ENCODE measurements around the gene SAP30BP. TPM values are rescaled to one million over a fixed set of nuclear protein-coding genes. Genes with fewer than 3 reads are reported as not detected.

Gene SAP30BP
- total RNA-seq, 1 donor from 2014 or later = 106 TPM

DNA sequence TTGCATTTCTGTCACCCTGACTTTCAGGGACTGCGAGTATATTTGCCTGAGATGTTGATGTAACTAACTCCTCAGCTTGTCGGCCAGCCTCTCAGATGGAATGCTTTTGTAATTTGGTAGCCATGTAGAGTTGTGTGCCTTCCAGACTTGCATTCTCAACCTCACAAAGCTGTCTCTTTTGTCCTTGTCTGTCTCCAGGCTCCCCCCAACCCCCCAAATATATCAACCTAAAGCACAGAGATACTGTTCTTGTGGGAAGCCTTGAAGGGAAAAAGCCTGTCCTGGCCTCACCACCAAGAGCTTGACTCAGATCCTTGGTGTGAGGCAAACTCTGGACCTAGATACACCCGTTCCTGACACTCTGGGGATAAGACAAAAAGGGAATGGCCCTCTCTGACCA, 18.4 kb downstream of the SAP30BP start:
- no peak for DNase-seq (ENCODE audit: low spot score)

DNA sequence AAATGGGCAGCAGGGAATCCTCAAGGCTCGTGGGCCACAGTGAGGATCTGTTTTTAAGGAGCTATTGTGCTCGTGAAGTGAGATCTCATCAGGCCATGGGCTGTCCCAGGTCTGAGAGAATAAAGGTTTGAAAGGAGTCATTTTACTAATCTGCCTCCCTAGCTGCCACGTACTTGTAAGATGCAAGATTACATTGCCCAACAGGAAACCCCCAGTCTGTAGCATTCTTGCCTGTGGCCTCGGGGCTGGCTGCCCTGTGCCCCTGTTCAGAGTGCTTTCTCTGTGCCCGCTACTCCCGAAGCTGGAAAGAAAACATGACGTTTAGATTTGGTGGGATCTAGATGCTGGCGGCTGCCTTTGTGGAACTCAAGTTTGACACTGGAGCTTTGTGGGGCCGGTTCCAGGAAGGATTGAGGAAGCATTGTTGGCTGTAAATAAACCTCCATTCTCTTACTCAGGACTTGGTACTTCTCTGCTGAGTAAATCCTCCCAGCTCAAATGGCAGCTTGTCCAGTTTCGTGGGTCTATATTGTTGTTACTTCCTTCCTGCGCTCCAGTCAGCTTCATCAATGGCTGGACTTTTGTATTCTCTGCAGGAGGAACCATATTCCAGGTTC, 21.2 kb downstream of the SAP30BP start:
- DNase-seq (ENCODE audit: low spot score) = no peak

DNA sequence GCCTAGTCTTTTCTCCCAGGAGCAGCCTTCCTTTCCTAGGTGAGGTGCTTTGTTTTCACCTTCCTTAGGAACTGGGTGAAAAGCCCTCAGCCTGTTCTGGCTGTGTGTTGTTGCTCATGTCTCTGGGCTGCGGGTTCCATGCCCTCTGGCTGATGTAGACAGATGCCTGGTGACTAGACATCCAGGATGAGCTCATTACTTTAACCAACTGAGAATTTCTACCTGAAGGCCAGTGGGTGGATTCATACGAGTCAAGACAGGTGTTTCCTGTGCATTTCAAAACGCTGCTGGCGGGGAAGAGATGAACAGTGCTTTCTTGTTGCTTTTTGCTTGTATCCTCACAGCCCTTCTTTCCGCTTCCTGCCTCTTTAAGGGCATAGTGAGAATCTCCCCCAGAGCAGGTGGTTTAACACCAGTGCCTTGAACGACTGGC, 22.3 kb downstream of the SAP30BP start:
- DNase-seq (ENCODE audit: low spot score) = no peak

DNA sequence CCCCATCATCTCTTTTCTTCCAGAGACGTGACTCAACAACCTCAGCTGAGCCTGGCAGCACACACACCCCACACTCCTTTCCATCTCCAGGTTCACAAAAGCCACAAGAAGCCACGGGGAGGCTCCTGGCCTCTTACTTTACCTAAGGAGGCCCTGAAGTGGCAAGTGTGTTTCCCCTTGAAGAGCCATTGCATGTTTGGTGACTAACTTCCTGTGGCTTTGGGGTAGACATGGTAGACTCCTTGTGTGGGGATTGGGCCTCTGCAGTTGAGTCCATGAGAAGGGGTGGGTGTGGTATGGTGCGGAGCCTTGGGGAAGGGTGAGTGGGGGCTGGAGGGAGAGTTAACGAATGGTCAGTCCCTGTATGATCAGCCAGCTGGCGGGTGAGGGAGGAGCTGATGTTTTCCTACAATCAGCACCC, 24.2 kb downstream of the SAP30BP start:
- no peak for DNase-seq (ENCODE audit: low spot score)

DNA sequence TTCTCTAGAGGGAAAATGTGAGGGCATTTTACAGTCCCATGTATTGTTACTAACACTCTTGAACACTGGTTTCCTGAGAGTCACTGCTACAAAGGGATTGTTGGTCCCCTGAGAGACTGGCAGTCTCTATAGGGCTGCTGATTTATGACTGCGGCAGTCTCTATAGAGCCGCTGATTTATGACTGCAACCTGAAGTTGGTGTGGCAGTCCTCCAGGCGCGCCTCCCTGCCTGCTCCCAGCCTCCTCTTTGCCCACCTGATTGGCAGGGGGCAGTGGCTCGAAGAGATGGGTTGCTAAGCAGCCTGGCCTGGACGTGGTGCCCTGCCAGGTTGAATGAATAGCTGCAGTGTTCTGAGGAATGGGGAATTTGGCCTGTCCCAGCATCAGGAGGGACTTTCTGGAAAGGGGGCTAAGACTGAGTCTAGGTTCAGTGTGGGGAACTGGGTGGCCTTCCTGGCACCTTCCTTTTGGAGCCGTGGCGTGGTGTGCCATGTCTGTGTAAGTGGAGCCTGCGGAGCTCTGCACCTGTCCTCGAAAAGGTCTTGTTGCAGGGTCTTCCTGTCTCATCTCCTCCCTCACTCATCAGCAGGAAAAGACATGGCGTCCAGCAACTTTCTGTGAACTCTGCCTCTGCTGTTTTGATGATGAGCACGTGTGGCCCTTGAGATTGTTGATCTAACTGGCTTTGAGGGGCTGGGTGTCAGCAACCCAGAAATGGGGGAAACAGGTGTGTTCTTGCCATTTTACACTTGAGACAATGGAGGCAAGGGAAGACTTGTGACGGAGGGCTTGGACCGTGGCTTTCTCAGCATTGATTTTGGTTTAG, 24.9 kb downstream of the SAP30BP start:
- DNase-seq (ENCODE audit: low spot score) = no peak

DNA sequence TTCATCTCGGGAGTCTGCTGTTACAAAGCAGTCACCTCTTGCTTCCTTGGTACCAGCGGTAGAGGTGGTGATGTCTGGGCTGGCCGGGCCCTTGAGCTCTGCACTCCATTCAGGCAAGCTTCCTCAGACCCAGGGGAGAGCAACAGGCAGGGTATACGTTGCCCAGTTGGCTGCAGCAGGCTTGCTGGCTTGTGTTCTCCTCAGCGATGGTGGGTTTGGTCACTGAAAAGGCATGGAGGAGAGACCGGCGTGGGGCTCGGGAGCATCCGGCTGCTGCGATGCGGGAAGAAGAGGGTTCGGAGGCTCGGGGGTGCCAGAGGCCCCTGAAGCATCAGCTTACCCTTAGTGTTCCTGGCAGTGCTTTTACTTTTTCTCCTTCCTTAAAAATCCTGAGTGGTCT, 25.8 kb downstream of the SAP30BP start:
- DNase-seq (ENCODE audit: low spot score) = no peak

DNA sequence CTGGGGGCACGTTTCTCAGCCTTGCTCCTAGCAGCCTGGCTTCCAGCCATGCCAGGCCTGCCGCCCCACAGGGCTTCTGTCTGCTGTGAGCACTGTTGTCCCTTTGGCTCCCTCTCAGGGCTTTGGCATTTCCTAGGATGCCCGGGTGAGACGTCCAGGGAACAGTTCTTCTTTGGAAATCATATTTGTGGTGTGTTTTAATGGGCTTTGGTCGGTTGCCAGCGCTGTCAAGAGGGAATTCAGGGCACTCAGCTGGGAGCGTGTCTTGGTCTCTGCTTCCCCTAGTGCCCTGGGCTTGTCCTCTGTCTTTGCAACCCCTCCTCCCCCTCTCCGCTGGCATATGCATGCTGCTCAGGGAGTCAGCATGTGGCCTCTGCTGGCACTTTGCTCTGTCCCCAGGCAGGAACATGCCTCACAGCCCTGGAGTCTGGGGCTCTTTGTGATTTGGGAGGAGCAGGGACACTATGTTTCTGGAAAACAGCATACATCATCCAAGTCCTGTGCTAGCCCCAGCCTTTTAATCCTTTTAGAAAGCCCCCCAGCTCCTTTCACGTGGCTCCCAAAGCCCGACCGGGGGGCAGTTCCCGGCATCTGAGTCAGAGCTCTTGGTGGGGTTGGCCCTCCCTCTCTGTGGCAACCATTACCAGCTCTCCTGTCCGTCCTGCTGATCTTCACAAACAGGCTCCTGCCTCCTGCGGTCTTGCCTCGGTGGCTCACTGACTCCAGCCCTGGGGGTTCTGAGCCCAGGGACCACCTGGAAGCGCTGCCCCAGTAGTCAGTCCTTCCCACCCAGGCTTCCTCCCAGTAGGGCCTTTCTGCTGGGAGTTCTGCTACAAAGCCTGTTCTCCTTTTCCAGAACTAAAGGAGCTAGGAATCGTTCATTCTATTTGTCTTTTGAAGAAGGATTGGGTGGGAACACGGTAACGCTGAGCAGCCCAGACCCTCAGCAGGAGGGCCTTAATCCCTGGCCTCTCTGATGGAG, 26.7 kb downstream of the SAP30BP start:
- peak; percentile 83 for DNase-seq (ENCODE audit: low spot score)

DNA sequence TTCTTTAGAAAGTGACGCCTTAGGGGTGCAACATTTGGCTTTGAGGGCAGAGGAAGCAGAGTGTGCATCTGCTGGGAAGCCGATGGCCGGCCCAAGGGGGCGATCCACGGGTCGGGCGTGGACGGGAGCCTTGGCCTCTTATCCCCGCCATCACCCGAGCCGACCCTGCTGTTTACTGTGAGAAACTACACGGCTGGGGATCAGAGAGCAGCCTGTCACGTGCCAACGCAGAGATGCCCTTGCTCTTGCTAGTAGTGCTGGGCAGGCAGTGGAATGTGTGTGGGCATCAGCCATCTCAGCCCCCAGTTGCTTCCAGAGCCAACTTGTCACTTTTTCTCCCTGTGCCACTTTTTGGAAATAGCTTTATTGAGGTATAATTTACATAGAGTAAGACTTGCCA, 27.4 kb downstream of the SAP30BP start:
- no peak for DNase-seq (ENCODE audit: low spot score)

DNA sequence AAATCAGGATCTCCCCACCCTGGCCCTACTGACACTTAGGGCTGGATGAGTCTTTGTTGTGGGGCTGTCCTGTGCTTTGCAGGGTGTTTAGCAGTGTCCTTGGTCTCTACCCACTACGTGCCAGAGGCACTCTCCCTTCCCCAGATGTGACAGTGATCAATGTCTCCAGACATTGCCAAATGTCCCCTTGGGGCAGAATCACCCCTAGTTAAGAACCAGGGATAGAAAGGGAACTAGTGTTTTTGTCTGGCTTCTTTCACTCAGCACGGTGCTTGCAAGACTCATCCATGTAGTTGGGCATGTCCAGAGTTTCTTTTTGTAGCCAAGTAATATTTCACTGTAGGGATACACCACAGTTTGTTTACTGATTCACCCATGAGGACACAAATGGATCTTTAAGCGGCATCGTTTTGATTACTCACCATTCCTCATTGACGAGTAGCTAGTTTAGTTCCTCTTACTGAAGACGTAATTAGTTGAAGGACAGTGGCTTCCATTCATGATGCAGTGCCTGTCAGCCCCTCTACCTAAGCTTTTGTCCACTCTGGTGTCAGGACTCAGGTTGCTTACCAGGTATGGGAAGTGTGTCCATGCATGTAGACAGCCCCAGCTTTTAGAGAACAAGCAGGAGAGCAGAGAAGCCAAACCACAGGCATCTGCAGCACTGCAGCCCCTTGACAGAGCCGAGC, 28.1 kb downstream of the SAP30BP start:
- no peak for DNase-seq (ENCODE audit: low spot score)

DNA sequence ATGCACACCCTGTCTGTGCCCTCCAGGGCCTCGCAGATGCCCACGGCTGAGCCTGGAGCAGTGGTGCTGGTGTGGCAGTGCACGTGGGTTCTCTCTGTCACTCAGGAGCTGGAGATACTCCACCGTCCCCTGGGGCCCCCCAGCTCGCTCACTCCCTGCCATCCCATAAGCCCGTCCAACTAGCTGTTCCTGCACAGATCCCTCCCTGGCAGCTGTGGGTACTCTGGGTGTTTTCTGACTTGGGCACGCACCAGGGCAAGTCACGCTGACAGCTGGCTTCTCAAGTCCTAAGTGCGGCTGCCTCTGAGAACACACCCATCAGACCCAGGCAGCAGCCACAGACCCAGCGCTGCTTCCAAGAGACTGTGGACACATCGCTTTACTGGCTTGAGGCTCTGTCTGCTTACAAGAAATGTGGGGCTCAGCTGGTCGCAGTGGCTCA, 28.7 kb downstream of the SAP30BP start:
- DNase-seq (ENCODE audit: low spot score) = no peak

DNA sequence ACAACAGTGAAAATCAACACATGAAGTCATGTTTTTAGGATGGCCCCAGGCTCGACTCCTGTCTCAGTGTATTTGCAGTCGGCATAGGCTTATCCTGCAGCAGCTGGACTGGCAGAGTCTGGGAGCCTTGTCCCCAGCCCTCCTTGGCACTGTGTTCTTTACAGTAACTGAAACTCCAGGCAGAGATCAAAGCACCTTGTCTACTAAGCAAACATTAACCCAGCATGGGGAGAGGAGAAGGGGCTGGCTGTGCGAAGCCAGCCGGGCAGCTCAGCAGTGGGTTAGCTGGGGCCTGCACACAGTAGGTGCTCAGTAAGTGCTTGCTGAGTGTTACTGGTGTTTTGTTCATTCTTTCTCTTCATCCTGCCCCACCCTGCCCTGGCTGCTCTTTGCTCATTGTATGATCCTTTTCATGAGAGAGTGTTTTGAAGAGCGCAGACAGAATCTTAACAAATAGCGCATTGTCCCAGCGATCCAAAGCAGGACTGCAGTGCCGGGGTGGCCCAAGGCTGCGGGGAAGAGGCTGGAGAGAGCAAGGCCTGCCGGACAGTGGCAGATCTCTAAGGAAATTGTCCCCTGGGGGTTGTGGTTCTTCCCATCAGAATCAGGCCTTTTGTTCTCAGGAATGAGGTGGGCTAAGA, 30.6 kb downstream of the SAP30BP start:
- DNase-seq (ENCODE audit: low spot score) = no peak

DNA sequence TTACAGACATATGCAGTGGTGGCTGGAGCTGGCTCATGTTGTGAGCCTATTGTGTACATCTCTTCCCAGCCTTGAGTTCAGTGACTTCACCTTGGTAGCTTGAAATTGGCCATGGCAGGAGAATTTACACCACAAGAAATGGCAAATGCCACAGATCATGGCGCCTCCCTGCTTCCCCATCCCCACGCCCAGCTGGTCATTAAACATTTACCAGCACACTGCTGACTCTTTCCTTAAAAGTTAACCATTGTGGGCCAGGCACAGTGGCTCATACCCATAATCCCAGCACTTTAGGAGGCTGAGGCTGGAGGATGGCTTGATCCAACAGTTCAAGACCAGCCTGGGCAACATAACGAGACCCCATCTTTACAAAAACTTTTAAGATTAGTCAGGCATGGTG, 31.5 kb downstream of the SAP30BP start:
- no peak for DNase-seq (ENCODE audit: low spot score)

DNA sequence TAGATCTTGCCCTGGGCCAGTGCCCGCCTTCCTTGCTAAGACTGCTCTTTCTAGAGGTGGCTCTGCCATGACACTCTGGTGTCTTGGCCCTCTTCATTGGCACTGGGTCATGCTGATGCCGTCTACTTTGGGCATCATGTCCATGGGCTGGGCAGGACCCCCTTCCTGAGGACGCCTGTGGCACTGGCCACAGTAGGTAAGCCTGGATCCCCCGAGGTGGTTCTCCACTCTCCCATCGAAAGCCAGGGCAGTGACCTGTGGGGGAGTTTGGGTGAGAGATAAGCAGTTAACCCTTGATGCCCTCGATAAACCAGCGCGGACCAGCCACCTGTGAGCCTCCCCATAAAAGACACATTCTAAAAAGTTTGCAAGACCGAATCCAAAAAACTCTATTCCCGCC, 34.1 kb downstream of the SAP30BP start:
- no peak for DNase-seq (ENCODE audit: low spot score)

DNA sequence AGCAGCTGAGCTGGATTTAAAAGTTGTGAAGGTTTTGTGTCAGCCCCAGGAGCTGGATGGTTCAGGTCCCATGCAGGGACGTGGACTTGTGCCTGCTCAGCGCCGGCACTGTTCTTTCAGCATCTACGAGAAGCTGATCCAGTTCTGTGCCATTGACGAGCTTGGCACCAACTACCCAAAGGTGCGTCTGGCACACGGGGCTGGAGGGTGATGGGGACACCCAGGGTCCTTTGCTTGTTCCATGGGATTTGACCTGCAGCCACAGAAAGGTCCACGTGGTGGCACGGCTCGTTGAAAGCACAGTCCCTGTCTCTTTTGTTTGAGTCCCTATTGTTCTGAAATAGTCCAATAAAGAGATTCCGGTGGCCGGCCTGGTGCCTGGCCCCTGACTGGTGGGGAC, 36.1 kb downstream of the SAP30BP start:
- no peak for DNase-seq (ENCODE audit: low spot score)

DNA sequence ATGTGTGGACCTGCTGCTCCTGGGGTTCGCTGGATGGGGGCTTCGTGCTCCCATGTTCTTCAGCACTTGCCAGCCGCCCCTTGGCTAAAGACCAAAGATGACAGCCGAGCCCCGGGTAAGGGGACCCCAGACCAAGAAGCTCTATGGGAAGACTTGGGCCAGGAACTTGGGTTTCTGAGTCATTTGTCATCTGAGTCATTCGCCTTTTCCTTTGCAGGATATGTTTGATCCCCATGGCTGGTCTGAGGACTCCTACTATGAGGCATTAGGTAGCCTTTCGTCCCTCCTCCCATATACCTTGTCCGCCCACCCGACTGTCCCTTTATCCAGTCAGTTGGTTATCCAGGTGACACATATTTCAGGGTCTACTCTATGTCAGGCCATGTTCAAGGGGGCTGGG, 36.5 kb downstream of the SAP30BP start:
- DNase-seq (ENCODE audit: low spot score) = no peak

DNA sequence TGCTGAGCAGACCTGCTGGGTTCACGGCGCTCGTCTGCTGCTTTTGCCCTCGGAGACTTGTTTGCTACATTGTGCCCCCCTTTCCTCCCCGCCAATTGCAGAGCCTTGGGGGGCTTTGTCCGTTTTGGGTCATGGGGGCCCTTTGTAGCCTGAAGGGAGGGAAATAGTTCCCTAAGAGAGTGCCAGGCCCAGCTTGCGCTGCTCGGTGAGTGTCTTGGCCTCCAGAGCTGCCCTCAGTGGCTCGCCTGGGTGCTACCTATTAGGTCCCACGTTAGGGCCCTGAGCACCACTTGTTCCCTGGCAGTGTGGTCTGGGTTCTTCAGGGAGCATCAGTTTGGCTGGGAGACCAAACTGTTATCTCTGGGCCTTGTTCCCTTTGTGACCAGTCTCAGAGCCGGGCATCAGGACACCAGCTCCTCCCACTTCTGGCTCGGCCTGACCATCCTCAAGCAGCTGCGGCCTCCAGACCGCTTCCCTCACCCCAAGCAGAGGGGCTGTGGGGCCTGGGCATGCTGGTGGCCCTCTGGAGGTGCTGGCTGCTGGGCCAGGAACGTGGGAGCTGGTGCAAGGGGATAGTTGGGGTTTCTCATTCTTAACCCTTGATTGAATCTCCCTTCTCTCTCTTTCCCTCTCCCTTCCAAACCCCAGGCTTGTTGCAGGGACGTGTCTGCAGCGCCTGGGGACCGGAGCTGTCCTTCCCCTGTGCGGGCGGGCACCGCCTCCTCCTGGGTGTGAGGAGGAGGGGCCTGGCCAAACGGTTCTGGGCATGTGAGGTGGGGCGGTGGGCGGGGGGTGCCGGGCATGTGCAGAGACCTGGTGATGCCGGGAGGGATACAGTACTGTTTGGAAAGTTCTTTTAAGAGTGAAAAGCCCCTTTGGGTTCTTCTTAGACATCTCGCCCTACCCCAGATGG, 38.1 kb downstream of the SAP30BP start:
- DNase-seq (ENCODE audit: low spot score) = no peak

DNA sequence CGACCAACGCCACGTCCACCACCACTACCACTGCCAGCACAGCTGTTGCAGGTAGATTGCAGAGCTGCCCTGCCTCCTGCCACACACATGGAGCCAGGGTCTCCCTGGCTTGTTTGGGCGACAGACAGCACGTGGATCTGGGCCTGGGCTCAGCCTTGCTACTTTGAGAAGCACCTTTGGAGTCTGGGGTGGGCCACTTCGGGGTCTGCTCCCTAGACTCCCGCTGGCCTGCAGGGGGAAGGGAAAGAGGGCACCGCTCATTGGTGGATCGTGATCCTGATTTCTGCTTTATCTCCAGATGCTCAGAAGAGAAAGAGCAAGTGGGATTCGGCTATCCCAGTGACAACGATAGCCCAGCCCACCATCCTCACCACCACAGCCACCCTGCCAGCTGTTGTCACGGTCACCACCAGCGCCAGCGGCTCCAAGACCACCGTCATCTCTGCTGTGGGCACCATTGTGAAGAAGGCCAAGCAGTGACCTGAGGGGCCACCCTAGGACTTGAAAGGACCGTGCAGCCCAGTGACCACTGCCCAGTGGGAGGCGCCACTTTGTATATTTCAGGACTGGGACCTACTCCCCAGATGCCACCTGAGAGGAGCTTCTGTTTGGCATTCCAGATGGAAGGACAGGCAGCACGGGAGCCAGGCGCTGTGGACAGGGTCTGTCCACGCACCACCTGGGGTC, 39.0 kb downstream of the SAP30BP start:
- no peak for DNase-seq (ENCODE audit: low spot score)

DNA sequence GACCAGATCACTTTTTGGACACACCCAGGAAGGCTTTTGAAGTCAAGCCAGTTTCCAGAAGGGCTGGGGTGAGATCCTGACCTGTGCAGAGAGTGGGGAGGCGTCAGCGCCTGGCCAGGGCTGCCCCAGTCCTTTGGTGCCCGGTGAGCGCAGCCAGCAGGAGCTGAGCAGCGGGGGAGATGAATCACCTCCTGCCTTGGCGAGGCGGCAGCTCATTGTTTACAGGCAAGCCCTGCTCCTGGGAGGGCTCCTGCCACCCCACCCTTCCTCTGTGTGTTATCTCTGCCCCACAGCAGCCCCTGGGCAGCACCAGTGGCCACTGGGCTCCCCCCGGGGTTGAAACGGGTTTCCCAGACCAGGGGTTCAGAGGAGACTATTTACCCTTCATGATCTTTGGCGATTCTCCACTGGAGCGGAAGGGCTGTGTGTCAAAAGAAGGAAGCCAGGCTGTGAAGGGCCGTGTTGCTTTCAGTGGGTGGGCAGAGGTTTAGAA, 40.0 kb downstream of the SAP30BP start:
- DNase-seq (ENCODE audit: low spot score) = peak; percentile 62

DNA sequence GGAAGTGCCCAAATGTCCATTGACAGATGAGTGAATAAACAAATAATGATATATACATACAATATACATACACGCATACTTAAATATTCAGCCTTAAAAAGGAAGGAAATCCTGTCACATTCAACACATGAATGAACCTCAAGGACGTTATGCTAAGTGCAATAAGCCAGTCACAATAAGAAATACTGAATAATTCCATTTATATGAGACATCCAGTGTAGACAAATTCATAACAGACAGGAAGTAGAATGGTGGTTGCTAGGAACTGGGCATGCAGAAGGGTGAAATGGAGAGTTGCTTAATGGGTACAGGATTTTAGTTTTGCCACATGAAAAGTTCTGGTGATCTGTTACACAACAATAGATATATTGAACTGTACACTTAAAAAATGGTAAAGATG, 45.3 kb downstream of the SAP30BP start:
- no peak for DNase-seq (ENCODE audit: low spot score)
